HepG2 (cell line): ENCODE results near the gene REPIN1. TPM values are rescaled to one million over a fixed set of nuclear protein-coding genes. Genes with fewer than 3 reads are reported as not detected.

Experiments used
- ATF6 ChIP-seq: sonication (generic); formaldehyde crosslinking; conservative IDR thresholded peaks from 2 replicates; pipeline ENCODE4 v1.4.0; 2020; ENCODE audit warnings: missing genetic modification reagents
- CREB1 ChIP-seq, 2 experiments: fragments of 450-650 bp in 1 of 2; IDR thresholded peaks; 2 replicates each; pipeline ENCODE4 v1.6.1; 2016 to 2017; ENCODE audit warnings: control low read depth in 1 of 2, mild to moderate bottlenecking in 1 of 2, missing compliant biosample characterization in 1 of 2, missing genetic modification characterization in 1 of 2
- GZF1 ChIP-seq: sonication (generic); formaldehyde crosslinking; IDR thresholded peaks from 2 replicates; pipeline ENCODE4 v1.5.1; 2020; ENCODE audit warnings: mild to moderate bottlenecking, missing genetic modification reagents
- HDAC2 ChIP-seq: sonication (generic); formaldehyde crosslinking; IDR thresholded peaks from 2 replicates; pipeline ENCODE4 v1.4.0; 2020; ENCODE audit warnings: missing genetic modification reagents
- HOXA5 ChIP-seq: sonication (generic); formaldehyde crosslinking; IDR thresholded peaks from 2 replicates; pipeline ENCODE4 v1.4.0; 2020; ENCODE audit warnings: missing genetic modification reagents
- IRX3 ChIP-seq: sonication (generic); formaldehyde crosslinking; IDR thresholded peaks from 2 replicates; pipeline ENCODE4 v1.8.1; 2023; ENCODE audit warnings: mild to moderate bottlenecking, low read depth, missing genetic modification reagents, borderline replicate concordance
- KMT2B ChIP-seq: IDR thresholded peaks from 2 replicates; pipeline ENCODE4 v1.6.1; 2016; ENCODE audit warnings: missing genetic modification reagents, missing compliant biosample characterization
- MIER2 ChIP-seq: IDR thresholded peaks from 2 replicates; pipeline ENCODE4 v1.6.1; 2016; ENCODE audit warnings: missing biosample characterization, missing genetic modification reagents
- MTA1 ChIP-seq: sonication (generic); formaldehyde crosslinking; IDR thresholded peaks from 2 replicates; pipeline ENCODE4 v1.4.0; 2020; ENCODE audit warnings: missing genetic modification reagents, mild to moderate bottlenecking, borderline replicate concordance
- NFE2 ChIP-seq: sonication (generic); formaldehyde crosslinking; IDR thresholded peaks from 2 replicates; pipeline ENCODE4 v1.4.0; 2020; ENCODE audit warnings: missing genetic modification reagents
- PATZ1 ChIP-seq: sonication (generic); formaldehyde crosslinking; IDR thresholded peaks from 2 replicates; pipeline ENCODE4 v1.4.0; 2020; ENCODE audit warnings: missing genetic modification reagents
- SRSF1 ChIP-seq: fragments of 200-400 bp; formaldehyde crosslinking; optimal IDR thresholded peaks from 2 replicates; pipeline ENCODE3; 2017; ENCODE audit warnings: mild to moderate bottlenecking, low read depth, low read length, moderate library complexity
- TBL1XR1 ChIP-seq: fragments of 150-350 bp; IDR thresholded peaks from 2 replicates; pipeline ENCODE4 v1.6.1; 2014; ENCODE audit warnings: borderline replicate concordance, low read length; ENCODE audit not compliant: partially characterized antibody
- TGIF2 ChIP-seq: IDR thresholded peaks from 2 replicates; pipeline ENCODE4 v1.6.1; 2016; ENCODE audit warnings: control low read depth, missing compliant biosample characterization
- UBTF ChIP-seq: sonication (generic); formaldehyde crosslinking; IDR thresholded peaks from 2 replicates; pipeline ENCODE4 v1.4.0; 2020; ENCODE audit warnings: mild to moderate bottlenecking, missing genetic modification reagents
- ZMYM2 ChIP-seq: sonication (generic); formaldehyde crosslinking; IDR thresholded peaks from 2 replicates; pipeline ENCODE4 v1.8.0; 2022; ENCODE audit warnings: mild to moderate bottlenecking, missing genetic modification reagents
- ZNF382 ChIP-seq: sonication (generic); formaldehyde crosslinking; IDR thresholded peaks from 2 replicates; pipeline ENCODE4 v1.5.0; 2020; ENCODE audit warnings: missing genetic modification reagents, mild to moderate bottlenecking, borderline replicate concordance
- ZNF44 ChIP-seq: sonication (generic); formaldehyde crosslinking; IDR thresholded peaks from 2 replicates; pipeline ENCODE4 v1.5.1; 2020; ENCODE audit warnings: mild to moderate bottlenecking, missing genetic modification reagents
- ZNF446 ChIP-seq: sonication (generic); formaldehyde crosslinking; IDR thresholded peaks from 2 replicates; pipeline ENCODE4 v1.5.0; 2020; ENCODE audit warnings: mild to moderate bottlenecking, missing genetic modification reagents
- ZNF781 ChIP-seq: sonication (generic); formaldehyde crosslinking; IDR thresholded peaks from 2 replicates; pipeline ENCODE4 v1.5.1; 2020; ENCODE audit warnings: borderline replicate concordance, mild to moderate bottlenecking, missing genetic modification reagents; ENCODE audit errors: not compliant biosample characterization
- polyA plus RNA-seq, 8 experiments: library from polyadenylated mRNA; depleted of rRNA in 3 of 8; stranded (reverse) in 7 of 8; unstranded in 1 of 8; fragments of >200 nt; fragmentation: Illumina TruSeq in 4 of 8; extraction: Trizol in 4 of 8; gene quantifications; 2 replicates each; pipeline versions ENCODE4 v1.2.1 to v1.2.3, GENCODE V29; 2011 to 2016; ENCODE audit warnings: low read depth in 4 of 8, missing spikeins in 1 of 8, mixed read lengths in 1 of 8; ENCODE audit not compliant: insufficient read depth in 1 of 8
- total RNA-seq, 5 experiments: library from RNA; depleted of rRNA; stranded (reverse); fragments of >200 nt; fragmentation: Illumina TruSeq; extraction: Trizol; gene quantifications; 2 replicates each; pipeline ENCODE4 v1.2.3, GENCODE V29; 2016; ENCODE audit warnings: low read depth in 1 of 5

REPIN1 gene
- total and polyA plus RNA-seq, 2 of the 13 experiments (the other 11 are each of a cell fraction or from before 2014, with no cell fraction given): 69.9 to 108 TPM

- TF ChIP-seq TBL1XR1 (peak; percentile 93), ATF6 (CRISPR knock-in tag) (no peak), GZF1 (CRISPR knock-in tag) (peak; percentile 97), MTA1 (no peak; the same call in none of the 2 replicates), KMT2B (CRISPR knock-in tag) (peak; percentile 25; the same call in 1 of the 2 replicates), ZNF382 (no peak), CREB1 (IDR thresholded peaks at IDR 0.05) (no peak), CREB1 (CRISPR knock-in tag; IDR thresholded peaks at IDR 0.05) (0 out of 2 replicates have a peak, but pooled peaks have one; percentile 15), MIER2 (CRISPR knock-in tag) (peak; percentile 65; the same call in 1 of the 2 replicates), SRSF1 (no peak), ZNF446 (no peak), ZNF44 (CRISPR knock-in tag) (no peak), ZMYM2 (CRISPR knock-in tag) (no peak), IRX3 (no peak), HOXA5 (CRISPR knock-in tag) (no peak), HDAC2 (CRISPR knock-in tag) (peak; percentile 95), TGIF2 (CRISPR knock-in tag) (peak; percentile 85), PATZ1 (CRISPR knock-in tag) (peak; percentile 90), UBTF (CRISPR knock-in tag) (peak; percentile 61; the same call in 1 of the 2 replicates), ZNF781 (CRISPR knock-in tag) (peak; percentile 44), NFE2 (no peak)
Measured at GRCh38 chr7:150415161-150416153, 46.8 kb downstream of the REPIN1 start (continued).
